ENCODE data around the gene LRRC1.

DNA sequence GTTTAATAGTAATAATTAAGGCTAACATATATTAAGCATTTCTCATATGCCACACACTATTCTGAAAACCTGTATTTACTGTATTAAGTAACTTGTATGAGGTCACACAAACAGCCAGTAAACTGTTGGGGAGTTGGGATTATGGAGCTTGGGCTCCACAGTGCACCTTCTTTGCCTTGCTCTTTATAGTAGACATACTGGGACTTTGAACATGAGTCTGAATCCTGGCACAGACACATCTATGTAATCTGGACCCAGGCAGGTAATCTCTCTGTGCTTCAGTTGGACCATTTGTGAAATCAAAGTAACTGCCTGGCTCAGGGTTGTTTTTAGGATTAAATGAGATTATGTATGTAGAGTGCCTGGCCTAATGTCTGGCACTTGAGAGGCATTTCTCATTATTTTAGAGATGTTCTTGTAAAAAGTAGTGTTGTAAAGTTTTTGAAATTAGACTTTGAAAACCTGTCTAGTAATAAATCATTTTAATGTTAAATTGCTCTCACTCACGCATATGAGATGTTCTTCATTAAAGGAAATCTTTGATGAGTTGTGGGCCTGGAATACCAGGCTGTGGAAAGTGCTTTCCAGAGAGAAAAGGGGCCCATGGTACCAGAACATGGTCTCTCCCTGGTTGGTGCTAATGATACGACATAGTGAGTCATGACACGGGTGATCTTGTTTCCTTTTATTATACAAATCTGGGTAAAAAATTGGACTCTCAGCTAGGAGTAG, 34.3 kb downstream of the LRRC1 start:
- no peak for TF ChIP-seq CTCF (conservative IDR thresholded peaks at IDR 0.05)
- TF ChIP-seq ZFX (IDR thresholded peaks at IDR 0.05): no peak

All from C4-2B (cell line).